Type B pancreatic cell (in vitro differentiated cells): Measurements from ENCODE around the gene DCHS1. TPM values are rescaled to one million over a fixed set of nuclear protein-coding genes. Genes with fewer than 3 reads are reported as not detected.
A peak's percentile ranks its signal among the peaks of the same experiment; 100 is the strongest.

Experiments
- DNase-seq: peaks from one replicate; pipeline ENCODE4 v3.0.0; 2021; ENCODE audit warnings: mixed read lengths; ENCODE audit not compliant: unreplicated experiment; ENCODE audit errors: extremely low spot score
- H3K27ac Mint-ChIP-seq: 2 replicates; pipeline ENCODE4 v1.8.0; 2021; ENCODE audit warnings: mild to moderate bottlenecking, mixed read lengths
- H3K27me3 Mint-ChIP-seq: 2 replicates; pipeline ENCODE4 v1.8.0; 2021; ENCODE audit warnings: mixed read lengths
- H3K36me3 Mint-ChIP-seq: 2 replicates; pipeline ENCODE4 v1.8.0; 2021; ENCODE audit warnings: mixed read lengths
- H3K4me1 Mint-ChIP-seq: one replicate; pipeline ENCODE4 v1.8.0; 2021; ENCODE audit warnings: mixed read lengths; ENCODE audit not compliant: unreplicated experiment
- H3K4me3 Mint-ChIP-seq: 2 replicates; pipeline ENCODE4 v1.8.0; 2021; ENCODE audit warnings: mild to moderate bottlenecking, mixed read lengths
- H3K9me3 Mint-ChIP-seq: 2 replicates; pipeline ENCODE4 v1.8.0; 2021; ENCODE audit warnings: mixed read lengths
- CTCF ChIP-seq: fragments of 200-600 bp; sonication (generic); conservative IDR thresholded peaks from 2 replicates; pipeline ENCODE4 v1.5.0; 2021; ENCODE audit warnings: antibody characterized with exemption, mild to moderate bottlenecking
- total RNA-seq: library from RNA; stranded (reverse); gene quantifications from 2 replicates; pipeline ENCODE4 v1.2.1, GENCODE V29; 2021; ENCODE audit warnings: low replicate concordance

The DCHS1 gene
- total RNA-seq, 1 donor from 2014 or later, result 54.9 TPM

- no peak overlapping the region for H3K27ac Mint-ChIP-seq
- no peak for DNase-seq
- no peaks in the 10 kb centered on the region for H3K4me1 Mint-ChIP-seq
- H3K27me3 Mint-ChIP-seq, result no peaks in the 10 kb centered on the region
- H3K36me3 Mint-ChIP-seq, result no peaks in the 10 kb centered on the region
- no peaks in the 10 kb centered on the region for H3K9me3 Mint-ChIP-seq
- no peak for TF ChIP-seq CTCF
- no peak overlapping the region for H3K4me3 Mint-ChIP-seq
Observed at GRCh38 chr11:6650104-6650503, 5.5 kb downstream of the DCHS1 start.

- no peaks in the 10 kb centered on the region for H3K4me1 Mint-ChIP-seq
- no peaks in the 10 kb centered on the region for H3K36me3 Mint-ChIP-seq
- no peaks in the 10 kb centered on the region for H3K9me3 Mint-ChIP-seq
- TF ChIP-seq CTCF, result no peak
- H3K27ac Mint-ChIP-seq, result no peak overlapping the region
- H3K27me3 Mint-ChIP-seq, result no peaks in the 10 kb centered on the region
- DNase-seq, result no peak
- no peak overlapping the region for H3K4me3 Mint-ChIP-seq
Observed at GRCh38 chr11:6648501-6648900, 7.1 kb downstream of the DCHS1 start.

GRCh38 chr11:6647836-6648235 lies 7.8 kb downstream of the DCHS1 start:
- Mint-ChIP-seq H3K27me3 (no peaks in the 10 kb centered on the region), H3K36me3 (no peaks in the 10 kb centered on the region), H3K9me3 (no peaks in the 10 kb centered on the region), H3K27ac (no peak overlapping the region), H3K4me3 (no peak overlapping the region), H3K4me1 (no peaks in the 10 kb centered on the region)
- no peak for DNase-seq
- no peak for TF ChIP-seq CTCF

GRCh38 chr11:6646918-6647679 lies 8.5 kb downstream of the DCHS1 start:
- Mint-ChIP-seq H3K27ac (no peak overlapping the region), H3K4me3 (no peak overlapping the region), H3K4me1 (no peaks in the 10 kb centered on the region), H3K36me3 (no peaks in the 10 kb centered on the region), H3K9me3 (no peaks in the 10 kb centered on the region), H3K27me3 (no peaks in the 10 kb centered on the region)
- no peak for DNase-seq
- TF ChIP-seq CTCF, result no peak

- Mint-ChIP-seq H3K4me1 (no peaks in the 10 kb centered on the region), H3K27ac (no peak overlapping the region), H3K27me3 (no peaks in the 10 kb centered on the region), H3K9me3 (no peaks in the 10 kb centered on the region), H3K4me3 (no peak overlapping the region), H3K36me3 (no peaks in the 10 kb centered on the region)
- TF ChIP-seq CTCF, result no peak
- peak; percentile 77 for DNase-seq
Observed at GRCh38 chr11:6646576-6646917, 9.1 kb downstream of the DCHS1 start.

- Mint-ChIP-seq H3K27me3 (no peaks in the 10 kb centered on the region), H3K27ac (no peak overlapping the region), H3K36me3 (no peaks in the 10 kb centered on the region), H3K9me3 (no peaks in the 10 kb centered on the region), H3K4me1 (no peaks in the 10 kb centered on the region), H3K4me3 (no peak overlapping the region)
- no peak for TF ChIP-seq CTCF
- DNase-seq, result no peak
Observed at GRCh38 chr11:6646071-6646470, 9.5 kb downstream of the DCHS1 start.
